CD8-positive, alpha-beta memory T cell (primary cell): ENCODE results near the gene KRT36. TPM values are rescaled to one million over a fixed set of nuclear protein-coding genes. Genes with fewer than 3 reads are reported as not detected.
A peak's percentile ranks its signal among the peaks of the same experiment; 100 is the strongest.

Experiments used
- CTCF ChIA-PET: fragments of 350-600 bp; sonication (Branson Sonifier 250); formaldehyde crosslinking; loops from one replicate; lab custom pipeline; 2021; ENCODE audit warnings: antibody characterized with exemption; lab: Charles Lee
- POLR2A ChIA-PET: fragments of 350-600 bp; sonication (Branson Sonifier 250); formaldehyde crosslinking; loops from one replicate; lab custom pipeline; 2021; ENCODE audit warnings: antibody characterized with exemption; lab: Charles Lee
- DNase-seq, 5 donors: peaks; one replicate each; pipeline versions ENCODE4 v3.0.0 to v3.0.0-alpha.2; 2020 to 2022; ENCODE audit warnings: mixed read lengths in 1 of 5
- H3K27ac ChIP-seq: one replicate; pipeline ENCODE4 v1.7.0; 2013; ENCODE audit warnings: low read depth, mild to moderate bottlenecking, low read length, moderate library complexity
- H3K27me3 ChIP-seq: 2 replicates; pipeline ENCODE4 v1.7.0; 2013; ENCODE audit warnings: low read length, mild to moderate bottlenecking; ENCODE audit not compliant: insufficient read depth, poor library complexity, severe bottlenecking
- H3K36me3 ChIP-seq: 2 replicates; pipeline ENCODE4 v1.7.0; 2013; ENCODE audit warnings: mild to moderate bottlenecking, low read length, moderate library complexity; ENCODE audit not compliant: insufficient read depth
- H3K4me1 ChIP-seq: 2 replicates; pipeline ENCODE4 v1.7.0; 2013; ENCODE audit warnings: mild to moderate bottlenecking, low read length, moderate library complexity; ENCODE audit not compliant: insufficient read depth
- H3K4me3 ChIP-seq: 2 replicates; pipeline ENCODE4 v1.7.0; 2013; ENCODE audit warnings: mild to moderate bottlenecking, low read length
- H3K9me3 ChIP-seq: 2 replicates; pipeline ENCODE4 v1.7.0; 2013; ENCODE audit warnings: mild to moderate bottlenecking, low read length
- H3K27ac Mint-ChIP-seq, 8 donors: one replicate each; pipeline ENCODE4 v1.8.0; 2020 to 2021; ENCODE audit warnings: mixed read lengths in 8 of 8, mild to moderate bottlenecking in 6 of 8, inconsistent platforms in 3 of 8, moderate library complexity in 3 of 8
- H3K27me3 Mint-ChIP-seq, 2 donors: one replicate each; pipeline ENCODE4 v1.8.0; 2020 to 2021; ENCODE audit warnings: mixed read lengths in 2 of 2, mild to moderate bottlenecking in 1 of 2, moderate library complexity in 1 of 2
- H3K36me3 Mint-ChIP-seq, 3 donors: one replicate each; pipeline ENCODE4 v1.8.0; 2020 to 2021; ENCODE audit warnings: mixed read lengths in 3 of 3, inconsistent platforms in 1 of 3, mild to moderate bottlenecking in 1 of 3
- H3K4me1 Mint-ChIP-seq, 3 donors: one replicate each; pipeline ENCODE4 v1.8.0; 2020 to 2021; ENCODE audit warnings: mixed read lengths in 3 of 3, inconsistent platforms in 1 of 3, mild to moderate bottlenecking in 1 of 3
- H3K4me3 Mint-ChIP-seq, 7 donors: one replicate each; pipeline ENCODE4 v1.8.0; 2020 to 2021; ENCODE audit warnings: mixed read lengths in 7 of 7, mild to moderate bottlenecking in 6 of 7, moderate library complexity in 4 of 7, inconsistent platforms in 2 of 7
- H3K9me3 Mint-ChIP-seq, 5 donors: one replicate each; pipeline ENCODE4 v1.8.0; 2020 to 2022; ENCODE audit warnings: mixed read lengths in 5 of 5, mild to moderate bottlenecking in 3 of 5, moderate library complexity in 2 of 5, inconsistent platforms in 1 of 5
- polyA plus RNA-seq: library from polyadenylated mRNA; unstranded; fragments of 300-500 nt; fragmentation: Illumina TruSeq; gene quantifications from one replicate; pipeline ENCODE4 v1.2.3, GENCODE V29; 2021
- total RNA-seq, 2 experiments: library from RNA; stranded (reverse); gene quantifications; one replicate each; pipeline ENCODE4 v1.2.3, GENCODE V29; 2021

KRT36 gene
- total and polyA plus RNA-seq, 3 experiments from 2014 or later, result not detected

DNA sequence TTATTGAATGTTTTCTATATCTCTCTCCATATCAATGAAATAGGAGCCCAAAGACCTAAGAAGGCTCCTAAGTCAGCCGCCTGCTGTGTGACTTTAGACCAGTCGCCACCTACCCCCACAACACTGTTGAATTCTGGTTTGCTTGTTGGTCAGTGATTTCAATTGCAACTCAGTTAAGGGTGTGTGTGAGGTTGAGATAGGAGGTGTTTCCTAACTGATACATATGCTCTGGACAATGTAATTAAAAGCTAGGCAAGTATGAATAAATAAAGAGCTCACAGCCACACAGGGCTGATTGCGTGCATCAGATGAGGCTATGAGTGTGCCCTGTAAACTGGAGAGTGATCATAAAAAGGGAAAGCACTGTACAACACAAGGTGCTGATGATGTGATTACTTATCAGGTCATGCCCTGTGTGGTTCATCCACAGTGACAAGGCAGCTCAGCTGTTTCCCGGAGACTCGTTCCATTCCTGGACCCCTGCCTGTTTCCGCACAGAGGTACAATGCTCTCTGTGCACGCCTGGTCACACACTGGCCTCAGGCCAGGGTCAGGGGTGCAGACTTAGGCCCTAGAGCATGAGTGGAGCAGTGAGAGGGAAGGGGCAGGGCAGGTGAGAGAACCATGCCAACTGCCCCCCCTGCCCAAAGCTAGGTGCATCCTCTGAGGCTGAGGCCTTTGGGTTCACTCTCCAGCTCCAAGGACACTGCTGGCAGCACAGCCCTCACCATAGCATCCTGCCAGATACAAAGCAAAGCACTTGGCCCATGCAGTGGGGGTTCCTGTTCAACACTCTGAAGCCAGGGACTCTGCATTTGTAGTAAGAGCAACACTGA is 5.5 kb downstream of the KRT36 start:
- Histone ChIP-seq H3K4me1 (no peaks in the 10 kb centered on the region), H3K9me3 (no peaks in the 10 kb centered on the region), H3K27ac (no peak overlapping the region), H3K4me3 (no peak overlapping the region), H3K36me3 (no peaks in the 10 kb centered on the region), H3K27me3 (no peaks in the 10 kb centered on the region)
- no peak for DNase-seq
- H3K9me3 Mint-ChIP-seq, result no peaks in the 10 kb centered on the region
- H3K36me3 Mint-ChIP-seq, result no peaks in the 10 kb centered on the region
- H3K27me3 Mint-ChIP-seq, result peaks cover 3 to 11% of the 10 kb centered on the region in 2 donors
- POLR2A ChIA-PET, result no interaction called here
- peak overlapping the region in 1 of 8 donors; percentile 50 for H3K27ac Mint-ChIP-seq
- H3K4me1 Mint-ChIP-seq, result no peaks in the 10 kb centered on the region
- CTCF ChIA-PET, result interaction anchor here (0.6 kb wide), 1 partner anchor 358 kb away, joined by 3 read pairs; no protein-coding TSS in a partner anchor
- H3K4me3 Mint-ChIP-seq, result no peak overlapping the region

DNA sequence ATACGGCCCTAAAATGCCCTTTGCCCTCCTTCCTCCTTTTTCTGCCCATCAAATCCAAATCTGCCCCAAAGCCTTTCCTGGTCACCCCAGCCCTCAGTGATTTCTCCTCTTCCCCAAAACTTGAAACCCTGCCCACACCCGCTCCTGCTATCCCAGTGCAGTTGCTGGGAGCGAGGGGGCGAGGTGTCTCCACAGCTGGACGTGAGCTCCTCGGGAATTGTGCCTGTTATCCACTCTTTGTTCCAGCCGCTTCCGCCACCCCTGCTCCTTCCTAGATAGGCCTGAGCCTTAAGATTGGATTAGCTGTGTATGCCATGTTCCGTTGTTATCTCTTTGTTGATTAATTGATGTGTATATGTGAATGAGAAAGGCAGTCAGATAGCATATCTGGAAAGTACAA is 6.2 kb downstream of the KRT36 start:
- ChIA-PET POLR2A (no interaction called here), CTCF (interaction anchor here (0.6 kb wide), 1 partner anchor 357 kb away, joined by 3 read pairs; no protein-coding TSS in a partner anchor)
- no peaks in the 10 kb centered on the region for H3K4me1 Mint-ChIP-seq
- DNase-seq, result no peak
- H3K27ac Mint-ChIP-seq, result peak overlapping the region in 3 of 8 donors; percentile 34 to 95 (median 53)
- no peaks in the 10 kb centered on the region for H3K9me3 Mint-ChIP-seq
- H3K36me3 Mint-ChIP-seq, result no peaks in the 10 kb centered on the region
- H3K4me3 Mint-ChIP-seq, result no peak overlapping the region
- H3K4me3 ChIP-seq, result no peak overlapping the region
- H3K4me1 ChIP-seq, result no peaks in the 10 kb centered on the region
- no peaks in the 10 kb centered on the region for H3K27me3 ChIP-seq
- H3K27me3 Mint-ChIP-seq, result peaks cover 3 to 8% of the 10 kb centered on the region in 2 donors
- H3K36me3 ChIP-seq, result no peaks in the 10 kb centered on the region
- no peaks in the 10 kb centered on the region for H3K9me3 ChIP-seq
- H3K27ac ChIP-seq, result no peak overlapping the region

DNA sequence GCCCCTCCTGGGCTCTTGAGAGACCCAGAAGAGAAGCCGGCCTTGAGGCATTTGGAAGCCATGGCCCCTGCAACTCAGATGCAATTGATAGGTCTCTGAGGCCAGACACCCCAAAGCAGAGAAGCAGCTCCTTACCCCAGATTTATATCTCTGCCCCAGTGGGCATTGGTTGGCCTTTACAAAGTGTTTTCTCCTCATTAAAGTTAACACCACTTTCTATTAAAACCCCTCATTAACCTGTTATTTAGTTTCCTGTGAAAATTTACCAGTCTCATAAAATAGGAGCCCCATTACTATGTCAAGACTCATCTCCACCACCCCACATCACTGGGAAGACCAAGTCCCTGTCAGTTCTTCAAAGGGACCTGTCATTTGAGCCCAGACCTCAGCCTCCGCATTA is 8.7 kb downstream of the KRT36 start, which contains the start of gene KRT35:
KRT35 (minus strand) TSS at position 116 of the 400 bp plus-strand sequence; CDS start at position 62, 54 bp downstream.
- ChIA-PET CTCF (no interaction called here), POLR2A (no interaction called here)
- no peaks in the 10 kb centered on the region for H3K4me1 ChIP-seq
- H3K9me3 ChIP-seq, result no peaks in the 10 kb centered on the region
- Mint-ChIP-seq H3K9me3 (no peaks in the 10 kb centered on the region), H3K27me3 (peaks cover 0 to 3% of the 10 kb centered on the region in 2 donors), H3K36me3 (no peaks in the 10 kb centered on the region), H3K27ac (peak within 1 kb of the TSS in 2 of 8 donors; percentile 21 to 64), H3K4me3 (no peak within 1 kb of the TSS), H3K4me1 (no peaks in the 10 kb centered on the region)
- DNase-seq, result no peak
- no peak within 1 kb of the TSS for H3K27ac ChIP-seq
- no peaks in the 10 kb centered on the region for H3K27me3 ChIP-seq
- H3K4me3 ChIP-seq, result no peak within 1 kb of the TSS
- H3K36me3 ChIP-seq, result no peaks in the 10 kb centered on the region

DNA sequence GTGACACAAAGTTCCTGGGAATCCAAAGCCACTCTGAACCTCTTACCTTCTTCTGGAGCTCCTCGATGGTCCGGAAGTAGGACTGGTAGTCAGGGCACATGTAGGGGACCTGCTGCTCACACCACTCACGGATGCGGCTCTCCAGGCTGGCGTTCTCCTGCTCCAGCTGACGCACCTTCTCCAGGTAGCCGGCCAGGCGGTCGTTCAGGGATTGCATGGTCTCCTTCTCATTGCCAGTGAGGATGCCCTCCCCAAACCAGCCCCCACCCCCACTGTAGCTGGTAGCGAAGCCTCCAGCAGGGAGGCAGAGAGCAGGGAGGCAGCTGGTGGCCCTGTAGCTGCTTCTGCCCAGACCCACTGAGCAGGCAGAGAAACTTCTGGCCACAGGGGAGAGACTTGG is 9.1 kb downstream of the KRT36 start:
- Histone ChIP-seq H3K36me3 (no peaks in the 10 kb centered on the region), H3K4me3 (no peak overlapping the region), H3K4me1 (no peaks in the 10 kb centered on the region), H3K27me3 (no peaks in the 10 kb centered on the region), H3K27ac (no peak overlapping the region), H3K9me3 (no peaks in the 10 kb centered on the region)
- CTCF ChIA-PET, result no interaction called here
- Mint-ChIP-seq H3K27me3 (peaks cover 0 to 3% of the 10 kb centered on the region in 2 donors), H3K9me3 (no peaks in the 10 kb centered on the region), H3K4me3 (no peak overlapping the region), H3K36me3 (no peaks in the 10 kb centered on the region), H3K27ac (no peak overlapping the region), H3K4me1 (no peaks in the 10 kb centered on the region)
- DNase-seq, result no peak
- POLR2A ChIA-PET, result no interaction called here

DNA sequence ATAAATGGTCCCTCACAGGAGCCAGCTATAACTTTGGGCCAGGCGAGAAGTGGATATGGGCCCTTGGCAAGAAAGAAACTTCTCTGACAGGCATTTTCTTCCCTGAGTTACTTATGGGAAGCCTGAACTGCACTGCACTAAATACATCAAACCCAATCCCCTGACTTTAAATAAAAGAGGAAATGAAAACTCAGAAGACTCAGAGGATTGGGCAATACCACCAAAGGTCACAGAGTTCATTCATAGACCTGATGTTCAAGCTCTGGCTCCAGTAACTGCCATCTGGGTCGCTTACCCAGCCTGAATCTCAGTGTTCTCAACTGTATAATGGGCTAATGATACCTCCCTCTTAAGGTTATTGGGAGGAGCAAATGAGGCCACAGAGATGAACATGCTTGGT is 9.6 kb downstream of the KRT36 start:
- peaks cover 0 to 3% of the 10 kb centered on the region in 2 donors for H3K27me3 Mint-ChIP-seq
- Histone ChIP-seq H3K27me3 (no peaks in the 10 kb centered on the region), H3K4me3 (no peak overlapping the region), H3K9me3 (no peaks in the 10 kb centered on the region), H3K4me1 (no peaks in the 10 kb centered on the region), H3K27ac (no peak overlapping the region), H3K36me3 (no peaks in the 10 kb centered on the region)
- H3K36me3 Mint-ChIP-seq, result no peaks in the 10 kb centered on the region
- H3K4me1 Mint-ChIP-seq, result no peaks in the 10 kb centered on the region
- CTCF ChIA-PET, result no interaction called here
- no peak overlapping the region for H3K4me3 Mint-ChIP-seq
- no peak for DNase-seq
- POLR2A ChIA-PET, result no interaction called here
- H3K27ac Mint-ChIP-seq, result peak overlapping the region in 2 of 8 donors; percentile 7 to 21
- H3K9me3 Mint-ChIP-seq, result no peaks in the 10 kb centered on the region

DNA sequence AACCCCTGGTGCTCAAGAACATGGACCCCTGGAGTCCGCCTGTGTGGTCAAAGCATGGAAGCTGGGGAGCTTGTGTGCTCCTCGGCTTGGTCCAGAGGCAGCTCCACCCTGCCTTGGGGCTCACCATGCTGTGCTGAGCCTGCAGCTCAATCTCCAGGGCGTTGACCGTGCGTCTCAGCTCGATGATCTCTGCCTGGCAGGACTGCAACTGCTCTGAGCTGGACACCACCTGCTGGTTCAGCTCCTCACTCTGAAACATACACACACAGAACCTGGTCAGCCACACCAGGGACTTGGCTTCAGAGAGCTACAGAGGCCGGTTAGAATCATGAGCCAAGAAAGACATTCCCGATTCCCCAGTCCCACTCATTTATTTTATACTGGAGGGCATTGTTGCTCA is 11.5 kb downstream of the KRT36 start:
- Histone ChIP-seq H3K4me1 (no peaks in the 10 kb centered on the region), H3K9me3 (no peaks in the 10 kb centered on the region), H3K36me3 (no peaks in the 10 kb centered on the region), H3K27ac (no peak overlapping the region), H3K4me3 (no peak overlapping the region), H3K27me3 (no peaks in the 10 kb centered on the region)
- no peaks in the 10 kb centered on the region for H3K4me1 Mint-ChIP-seq
- no peak for DNase-seq
- no peaks in the 10 kb centered on the region for H3K36me3 Mint-ChIP-seq
- peaks cover 0 to 3% (median 0%) of the 10 kb centered on the region in 5 donors for H3K9me3 Mint-ChIP-seq
- ChIA-PET POLR2A (no interaction called here), CTCF (no interaction called here)
- H3K4me3 Mint-ChIP-seq, result no peak overlapping the region
- H3K27me3 Mint-ChIP-seq, result peaks cover 0 to 1% of the 10 kb centered on the region in 2 donors
- H3K27ac Mint-ChIP-seq, result no peak overlapping the region

DNA sequence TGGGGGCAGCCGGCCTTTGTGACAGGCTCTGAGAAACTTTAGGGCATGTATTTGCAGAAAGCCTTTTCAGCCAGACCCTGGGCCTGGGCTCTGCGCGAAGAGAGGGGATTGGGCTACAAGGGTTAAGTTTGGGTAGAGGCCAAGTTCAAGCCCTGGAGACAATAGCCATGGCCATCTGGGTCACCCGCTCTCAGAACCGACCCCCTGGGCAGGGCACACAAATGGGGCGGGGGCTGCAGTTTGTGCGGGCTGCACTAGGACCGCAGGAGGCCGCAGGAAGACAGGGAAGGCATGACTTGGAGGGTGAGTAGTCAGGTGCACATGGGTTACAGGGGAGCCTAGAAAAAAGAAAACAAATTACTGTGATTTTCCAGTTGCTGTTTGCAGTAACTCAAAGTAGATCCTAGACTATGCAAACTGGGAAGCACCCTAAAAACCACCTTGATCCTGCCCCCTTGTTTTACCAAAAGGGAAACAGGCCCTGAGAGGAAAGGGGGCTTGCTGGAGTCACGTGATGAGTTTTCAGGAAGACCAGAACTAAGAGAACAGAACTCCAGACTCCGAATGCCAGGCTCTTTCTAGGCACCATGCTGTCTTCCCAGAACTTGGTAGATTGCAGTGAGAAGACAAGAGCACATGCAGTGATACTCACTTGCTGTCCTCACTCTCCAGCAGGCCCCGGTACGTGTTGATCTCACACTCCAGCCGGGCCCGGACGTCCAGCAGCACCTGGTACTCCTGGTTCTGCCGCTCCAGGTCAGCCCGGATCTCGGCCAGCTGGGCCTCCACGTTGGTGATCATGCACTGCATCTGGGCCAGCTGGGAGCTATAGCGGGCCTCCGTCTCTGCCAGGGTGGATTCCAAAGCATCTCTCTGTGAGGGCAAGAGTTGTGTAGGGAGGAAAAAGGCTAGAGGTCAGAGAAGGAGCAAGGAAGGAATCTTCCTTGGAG is 12.6 kb downstream of the KRT36 start:
- Histone ChIP-seq H3K4me3 (no peak overlapping the region), H3K9me3 (no peaks in the 10 kb centered on the region), H3K27me3 (no peaks in the 10 kb centered on the region), H3K4me1 (no peaks in the 10 kb centered on the region), H3K27ac (no peak overlapping the region), H3K36me3 (no peaks in the 10 kb centered on the region)
- POLR2A ChIA-PET, result no interaction called here
- H3K4me1 Mint-ChIP-seq, result no peaks in the 10 kb centered on the region
- no peak overlapping the region for H3K27ac Mint-ChIP-seq
- H3K27me3 Mint-ChIP-seq, result peaks cover 3 to 5% of the 10 kb centered on the region in 2 donors
- DNase-seq, result no peak
- H3K36me3 Mint-ChIP-seq, result peaks cover 0 to 3% (median 0%) of the 10 kb centered on the region in 3 donors
- peaks cover 0 to 3% (median 0%) of the 10 kb centered on the region in 5 donors for H3K9me3 Mint-ChIP-seq
- CTCF ChIA-PET, result no interaction called here
- no peak overlapping the region for H3K4me3 Mint-ChIP-seq
